ENCODE data around the gene IGF1.

DNA sequence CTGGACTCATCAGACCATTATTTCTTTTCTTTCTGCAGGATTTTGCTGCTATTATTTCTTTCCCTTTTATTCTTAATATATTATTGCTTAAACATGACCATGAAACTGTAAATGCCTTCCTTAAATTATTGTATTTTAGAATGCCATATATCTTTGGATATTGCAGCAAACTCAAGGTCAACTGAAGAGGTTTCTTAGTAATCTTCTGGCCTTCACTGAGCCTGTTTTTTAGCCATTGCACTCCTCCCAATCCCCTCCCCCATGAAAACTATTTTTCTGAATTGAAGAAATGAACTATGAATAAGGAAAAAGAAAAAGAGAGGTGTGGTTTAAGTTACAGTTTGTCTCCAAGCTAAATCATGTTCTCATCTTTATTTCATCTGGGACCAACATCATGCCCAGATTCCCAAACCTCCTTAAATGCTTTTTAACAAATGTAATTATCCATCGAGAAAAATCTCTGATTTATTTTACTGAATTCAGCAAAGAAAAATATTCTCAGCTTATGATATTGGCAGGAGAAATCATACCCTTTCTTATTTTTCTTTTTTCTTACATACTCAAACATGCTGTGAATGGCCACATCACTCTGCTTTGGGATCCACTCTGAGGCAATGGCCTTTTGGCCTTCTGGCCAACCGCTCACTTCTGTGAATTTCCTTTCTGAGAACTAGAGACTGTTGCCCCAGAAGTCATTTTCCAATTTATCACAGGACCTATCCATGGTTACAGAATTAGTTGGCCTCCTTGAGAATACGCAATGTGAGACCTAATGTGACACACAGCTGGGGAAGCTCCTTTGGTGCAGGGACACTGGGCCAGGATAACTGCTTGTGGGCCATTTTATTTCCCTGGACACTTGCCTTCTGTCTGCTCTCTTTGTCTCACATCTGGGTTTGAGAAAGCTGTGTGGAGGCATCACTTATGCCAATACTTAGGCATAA is 50.9 kb downstream of the IGF1 start:
- TF ChIP-seq ZFP69B (tag by site-specific recombination; IDR thresholded peaks at IDR 0.05) (no peak), RBAK (tag by site-specific recombination; IDR thresholded peaks at IDR 0.05) (no peak), ZXDB (tag by site-specific recombination; IDR thresholded peaks at IDR 0.05) (no peak), ZNF10 (tag by site-specific recombination; IDR thresholded peaks at IDR 0.05) (no peak), ZNF274 (IDR thresholded peaks at IDR 0.05; ENCODE audit: low read length) (no peak), ZNF274 (tag by site-specific recombination; IDR thresholded peaks at IDR 0.05; ENCODE audit: borderline replicate concordance) (no peak), ZNF747 (tag by site-specific recombination; IDR thresholded peaks at IDR 0.05) (no peak), ZNF23 (tag by site-specific recombination; IDR thresholded peaks at IDR 0.05; ENCODE audit: borderline replicate concordance) (no peak), ZBTB8A (tag by site-specific recombination; IDR thresholded peaks at IDR 0.05) (no peak)
- TF ChIP-seq, protein P1, sequence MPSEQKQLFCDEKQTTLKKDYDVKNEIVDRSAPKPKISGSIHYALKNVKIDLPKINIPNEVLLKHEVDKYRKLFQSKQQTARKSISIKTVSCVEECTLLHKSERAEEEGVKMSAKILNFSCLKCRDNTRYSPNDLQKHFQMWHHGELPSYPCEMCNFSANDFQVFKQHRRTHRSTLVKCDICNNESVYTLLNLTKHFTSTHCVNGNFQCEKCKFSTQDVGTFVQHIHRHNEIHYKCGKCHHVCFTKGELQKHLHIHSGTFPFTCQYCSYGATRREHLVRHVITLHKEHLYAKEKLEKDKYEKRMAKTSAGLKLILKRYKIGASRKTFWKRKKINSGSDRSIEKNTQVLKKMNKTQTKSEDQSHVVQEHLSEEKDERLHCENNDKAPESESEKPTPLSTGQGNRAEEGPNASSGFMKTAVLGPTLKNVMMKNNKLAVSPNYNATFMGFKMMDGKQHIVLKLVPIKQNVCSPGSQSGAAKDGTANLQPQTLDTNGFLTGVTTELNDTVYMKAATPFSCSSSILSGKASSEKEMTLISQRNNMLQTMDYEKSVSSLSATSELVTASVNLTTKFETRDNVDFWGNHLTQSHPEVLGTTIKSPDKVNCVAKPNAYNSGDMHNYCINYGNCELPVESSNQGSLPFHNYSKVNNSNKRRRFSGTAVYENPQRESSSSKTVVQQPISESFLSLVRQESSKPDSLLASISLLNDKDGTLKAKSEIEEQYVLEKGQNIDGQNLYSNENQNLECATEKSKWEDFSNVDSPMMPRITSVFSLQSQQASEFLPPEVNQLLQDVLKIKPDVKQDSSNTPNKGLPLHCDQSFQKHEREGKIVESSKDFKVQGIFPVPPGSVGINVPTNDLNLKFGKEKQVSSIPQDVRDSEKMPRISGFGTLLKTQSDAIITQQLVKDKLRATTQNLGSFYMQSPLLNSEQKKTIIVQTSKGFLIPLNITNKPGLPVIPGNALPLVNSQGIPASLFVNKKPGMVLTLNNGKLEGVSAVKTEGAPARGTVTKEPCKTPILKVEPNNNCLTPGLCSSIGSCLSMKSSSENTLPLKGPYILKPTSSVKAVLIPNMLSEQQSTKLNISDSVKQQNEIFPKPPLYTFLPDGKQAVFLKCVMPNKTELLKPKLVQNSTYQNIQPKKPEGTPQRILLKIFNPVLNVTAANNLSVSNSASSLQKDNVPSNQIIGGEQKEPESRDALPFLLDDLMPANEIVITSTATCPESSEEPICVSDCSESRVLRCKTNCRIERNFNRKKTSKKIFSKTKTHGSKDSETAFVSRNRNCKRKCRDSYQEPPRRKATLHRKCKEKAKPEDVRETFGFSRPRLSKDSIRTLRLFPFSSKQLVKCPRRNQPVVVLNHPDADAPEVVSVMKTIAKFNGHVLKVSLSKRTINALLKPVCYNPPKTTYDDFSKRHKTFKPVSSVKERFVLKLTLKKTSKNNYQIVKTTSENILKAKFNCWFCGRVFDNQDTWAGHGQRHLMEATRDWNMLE (tag by site-specific recombination; conservative IDR thresholded peaks at IDR 0.05; ENCODE audit: low read depth): no peak
- TF ChIP-seq, protein P2, sequence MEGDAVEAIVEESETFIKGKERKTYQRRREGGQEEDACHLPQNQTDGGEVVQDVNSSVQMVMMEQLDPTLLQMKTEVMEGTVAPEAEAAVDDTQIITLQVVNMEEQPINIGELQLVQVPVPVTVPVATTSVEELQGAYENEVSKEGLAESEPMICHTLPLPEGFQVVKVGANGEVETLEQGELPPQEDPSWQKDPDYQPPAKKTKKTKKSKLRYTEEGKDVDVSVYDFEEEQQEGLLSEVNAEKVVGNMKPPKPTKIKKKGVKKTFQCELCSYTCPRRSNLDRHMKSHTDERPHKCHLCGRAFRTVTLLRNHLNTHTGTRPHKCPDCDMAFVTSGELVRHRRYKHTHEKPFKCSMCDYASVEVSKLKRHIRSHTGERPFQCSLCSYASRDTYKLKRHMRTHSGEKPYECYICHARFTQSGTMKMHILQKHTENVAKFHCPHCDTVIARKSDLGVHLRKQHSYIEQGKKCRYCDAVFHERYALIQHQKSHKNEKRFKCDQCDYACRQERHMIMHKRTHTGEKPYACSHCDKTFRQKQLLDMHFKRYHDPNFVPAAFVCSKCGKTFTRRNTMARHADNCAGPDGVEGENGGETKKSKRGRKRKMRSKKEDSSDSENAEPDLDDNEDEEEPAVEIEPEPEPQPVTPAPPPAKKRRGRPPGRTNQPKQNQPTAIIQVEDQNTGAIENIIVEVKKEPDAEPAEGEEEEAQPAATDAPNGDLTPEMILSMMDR (tag by site-specific recombination; IDR thresholded peaks at IDR 0.05): no peak
- TF ChIP-seq, protein P3, sequence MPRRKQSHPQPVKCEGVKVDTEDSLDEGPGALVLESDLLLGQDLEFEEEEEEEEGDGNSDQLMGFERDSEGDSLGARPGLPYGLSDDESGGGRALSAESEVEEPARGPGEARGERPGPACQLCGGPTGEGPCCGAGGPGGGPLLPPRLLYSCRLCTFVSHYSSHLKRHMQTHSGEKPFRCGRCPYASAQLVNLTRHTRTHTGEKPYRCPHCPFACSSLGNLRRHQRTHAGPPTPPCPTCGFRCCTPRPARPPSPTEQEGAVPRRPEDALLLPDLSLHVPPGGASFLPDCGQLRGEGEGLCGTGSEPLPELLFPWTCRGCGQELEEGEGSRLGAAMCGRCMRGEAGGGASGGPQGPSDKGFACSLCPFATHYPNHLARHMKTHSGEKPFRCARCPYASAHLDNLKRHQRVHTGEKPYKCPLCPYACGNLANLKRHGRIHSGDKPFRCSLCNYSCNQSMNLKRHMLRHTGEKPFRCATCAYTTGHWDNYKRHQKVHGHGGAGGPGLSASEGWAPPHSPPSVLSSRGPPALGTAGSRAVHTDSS (tag by site-specific recombination; IDR thresholded peaks at IDR 0.05): no peak
- TF ChIP-seq, protein P4, sequence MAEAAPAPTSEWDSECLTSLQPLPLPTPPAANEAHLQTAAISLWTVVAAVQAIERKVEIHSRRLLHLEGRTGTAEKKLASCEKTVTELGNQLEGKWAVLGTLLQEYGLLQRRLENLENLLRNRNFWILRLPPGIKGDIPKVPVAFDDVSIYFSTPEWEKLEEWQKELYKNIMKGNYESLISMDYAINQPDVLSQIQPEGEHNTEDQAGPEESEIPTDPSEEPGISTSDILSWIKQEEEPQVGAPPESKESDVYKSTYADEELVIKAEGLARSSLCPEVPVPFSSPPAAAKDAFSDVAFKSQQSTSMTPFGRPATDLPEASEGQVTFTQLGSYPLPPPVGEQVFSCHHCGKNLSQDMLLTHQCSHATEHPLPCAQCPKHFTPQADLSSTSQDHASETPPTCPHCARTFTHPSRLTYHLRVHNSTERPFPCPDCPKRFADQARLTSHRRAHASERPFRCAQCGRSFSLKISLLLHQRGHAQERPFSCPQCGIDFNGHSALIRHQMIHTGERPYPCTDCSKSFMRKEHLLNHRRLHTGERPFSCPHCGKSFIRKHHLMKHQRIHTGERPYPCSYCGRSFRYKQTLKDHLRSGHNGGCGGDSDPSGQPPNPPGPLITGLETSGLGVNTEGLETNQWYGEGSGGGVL (tag by site-specific recombination; IDR thresholded peaks at IDR 0.05): no peak

Measured in HEK293 (cell line).